ENCODE data around the gene ATXN3L. TPM values are rescaled to one million over a fixed set of nuclear protein-coding genes. Genes with fewer than 3 reads are reported as not detected.

The ATXN3L gene
- polyA plus RNA-seq, 1 of the 3 experiments (the other 2 are of a cell fraction) = not detected

DNA sequence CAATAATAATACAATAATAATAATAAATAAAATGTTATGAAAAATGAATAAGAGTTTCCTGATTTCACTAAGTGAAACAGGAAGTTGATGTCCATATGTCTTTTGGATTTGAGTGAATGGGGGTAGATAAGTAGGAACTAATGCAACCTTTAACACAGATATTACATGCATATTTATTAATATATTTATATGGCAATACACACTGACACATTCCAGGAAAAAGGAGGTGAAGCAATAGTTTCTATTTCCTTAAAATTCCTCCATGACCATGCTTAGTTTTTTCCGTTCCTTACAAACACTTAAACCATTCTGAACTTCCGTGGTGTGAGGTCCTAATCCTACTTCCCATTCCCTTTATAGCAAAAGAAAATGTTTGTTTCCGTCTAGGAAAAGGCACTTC lies 48.3 kb downstream of the ATXN3L start:
- Histone ChIP-seq H3K9me3 (no peaks in the 10 kb centered on the region), H3K4me1 (ENCODE audit: control insufficient read depth in 1 of 2, insufficient read depth in 2 of 2, low read depth in 1 of 2, low read length in 1 of 2) (no peaks in the 10 kb centered on the region; a peak in 2 of 4 replicates), H3K9ac (no peak overlapping the region), H4K20me1 (ENCODE audit: insufficient read depth) (no peaks in the 10 kb centered on the region), H3K9me2 (no peaks in the 10 kb centered on the region), H3F3A (replicated peaks; ENCODE audit: insufficient read depth) (peaks cover 36% of the 10 kb centered on the region), H3K79me2 (ENCODE audit: insufficient read depth) (peaks cover 47% of the 10 kb centered on the region), H3K27ac (ENCODE audit: low read depth in 2 of 2, low read length in 1 of 2) (peak overlapping the region in 1 of 2 experiments; percentile 46; a peak in 2 of 4 replicates), H3K4me3 (ENCODE audit: low read depth in 2 of 2, low read length in 1 of 2) (no peak overlapping the region), H3K27me3 (ENCODE audit: insufficient read depth) (no peaks in the 10 kb centered on the region), H2AFZ (ENCODE audit: low read depth) (no peak overlapping the region), H3K4me2 (no peak overlapping the region), H3K36me3 (replicated peaks in 1 of 2; ENCODE audit: control insufficient read depth in 1 of 2, insufficient read depth in 2 of 2, low read length in 1 of 2) (peaks cover 3 to 12% of the 10 kb centered on the region in 2 experiments)
- no peak for DNase-seq
- POLR2A ChIA-PET = no interaction called here
- 67% methylated on average over 3 of the region's 3 CpGs for WGBS (ENCODE audit: low lambda C conversion rate)
- CTCF ChIA-PET = interaction anchor here (1.0 kb wide), 1 partner anchor 11 kb away, joined by 3 read pairs; no protein-coding TSS in a partner anchor
- TF ChIP-seq JUND (IDR thresholded peaks at IDR 0.05) = no peak
- no peak for TF ChIP-seq EZH2phosphoT487 (IDR thresholded peaks at IDR 0.05; ENCODE audit: borderline replicate concordance, low read depth)
- TF ChIP-seq ELF1 (IDR thresholded peaks at IDR 0.05) = no peak

DNA sequence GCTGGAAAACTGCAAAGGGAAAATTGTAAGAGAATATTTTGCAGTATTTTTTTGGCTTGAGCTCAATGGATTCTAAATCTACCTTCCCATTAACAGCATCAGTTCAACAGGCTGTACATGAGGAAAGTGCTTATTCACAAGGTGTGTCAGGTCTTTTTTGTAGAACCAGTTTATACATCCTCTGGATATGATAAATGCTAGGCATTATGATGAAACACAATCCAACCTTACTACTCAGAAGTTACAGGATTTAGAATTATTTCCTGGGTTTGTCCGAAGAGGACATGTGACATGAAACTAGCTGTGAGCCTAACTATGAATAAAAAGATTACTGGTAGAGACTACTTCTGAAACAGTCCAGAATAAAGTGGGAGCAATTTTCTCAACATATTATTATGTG lies 49.5 kb downstream of the ATXN3L start:
- Histone ChIP-seq H3K27ac (ENCODE audit: low read depth in 2 of 2, low read length in 1 of 2) (peak overlapping the region in 1 of 2 experiments; percentile 46; a peak in 2 of 4 replicates), H3K4me3 (ENCODE audit: low read depth in 2 of 2, low read length in 1 of 2) (no peak overlapping the region), H3K9ac (no peak overlapping the region), H3F3A (replicated peaks; ENCODE audit: insufficient read depth) (peaks cover 40% of the 10 kb centered on the region), H2AFZ (ENCODE audit: low read depth) (no peak overlapping the region), H3K9me3 (no peaks in the 10 kb centered on the region), H3K36me3 (replicated peaks in 1 of 2; ENCODE audit: control insufficient read depth in 1 of 2, insufficient read depth in 2 of 2, low read length in 1 of 2) (peaks cover 3 to 6% of the 10 kb centered on the region in 2 experiments), H3K4me1 (ENCODE audit: control insufficient read depth in 1 of 2, insufficient read depth in 2 of 2, low read depth in 1 of 2, low read length in 1 of 2) (no peaks in the 10 kb centered on the region; a peak in 2 of 4 replicates), H3K79me2 (ENCODE audit: insufficient read depth) (peaks cover 39% of the 10 kb centered on the region), H3K4me2 (no peak overlapping the region), H3K9me2 (no peaks in the 10 kb centered on the region), H4K20me1 (ENCODE audit: insufficient read depth) (no peaks in the 10 kb centered on the region), H3K27me3 (ENCODE audit: insufficient read depth) (no peaks in the 10 kb centered on the region)
- 67% methylated on average over 1 of the region's 1 CpG for WGBS (ENCODE audit: low lambda C conversion rate)
- POLR2A ChIA-PET = no interaction called here
- CTCF ChIA-PET = no interaction called here
- TF ChIP-seq, protein P1, sequence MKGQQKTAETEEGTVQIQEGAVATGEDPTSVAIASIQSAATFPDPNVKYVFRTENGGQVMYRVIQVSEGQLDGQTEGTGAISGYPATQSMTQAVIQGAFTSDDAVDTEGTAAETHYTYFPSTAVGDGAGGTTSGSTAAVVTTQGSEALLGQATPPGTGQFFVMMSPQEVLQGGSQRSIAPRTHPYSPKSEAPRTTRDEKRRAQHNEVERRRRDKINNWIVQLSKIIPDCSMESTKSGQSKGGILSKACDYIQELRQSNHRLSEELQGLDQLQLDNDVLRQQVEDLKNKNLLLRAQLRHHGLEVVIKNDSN (IDR thresholded peaks at IDR 0.05; ENCODE audit: borderline replicate concordance, low read depth) = no peak
- TF ChIP-seq, protein P2, sequence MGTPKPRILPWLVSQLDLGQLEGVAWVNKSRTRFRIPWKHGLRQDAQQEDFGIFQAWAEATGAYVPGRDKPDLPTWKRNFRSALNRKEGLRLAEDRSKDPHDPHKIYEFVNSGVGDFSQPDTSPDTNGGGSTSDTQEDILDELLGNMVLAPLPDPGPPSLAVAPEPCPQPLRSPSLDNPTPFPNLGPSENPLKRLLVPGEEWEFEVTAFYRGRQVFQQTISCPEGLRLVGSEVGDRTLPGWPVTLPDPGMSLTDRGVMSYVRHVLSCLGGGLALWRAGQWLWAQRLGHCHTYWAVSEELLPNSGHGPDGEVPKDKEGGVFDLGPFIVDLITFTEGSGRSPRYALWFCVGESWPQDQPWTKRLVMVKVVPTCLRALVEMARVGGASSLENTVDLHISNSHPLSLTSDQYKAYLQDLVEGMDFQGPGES (IDR thresholded peaks at IDR 0.05; ENCODE audit: low read depth, low read length) = no peak
- TF ChIP-seq ELF1 (IDR thresholded peaks at IDR 0.05) = no peak
- no peak for TF ChIP-seq NFIC (IDR thresholded peaks at IDR 0.05; ENCODE audit: borderline replicate concordance)
- no peak for TF ChIP-seq RCOR1 (IDR thresholded peaks at IDR 0.05; ENCODE audit: low read length)
- no peak for TF ChIP-seq RFX5 (IDR thresholded peaks at IDR 0.05; ENCODE audit: low read length)
- no peak for TF ChIP-seq TAF1 (IDR thresholded peaks at IDR 0.05; ENCODE audit: borderline replicate concordance, low read depth, low read length)
- no peak for TF ChIP-seq RAD21 (IDR thresholded peaks at IDR 0.05; ENCODE audit: low read length)
- TF ChIP-seq TEAD4 (IDR thresholded peaks at IDR 0.05; ENCODE audit: borderline replicate concordance, insufficient read depth) = no peak
- no peak for TF ChIP-seq CHD2 (IDR thresholded peaks at IDR 0.05; ENCODE audit: low read length, partially characterized antibody)
- TF ChIP-seq EZH2phosphoT487 (IDR thresholded peaks at IDR 0.05; ENCODE audit: borderline replicate concordance, low read depth) = no peak
- TF ChIP-seq JUND (IDR thresholded peaks at IDR 0.05) = no peak
- no peak for TF ChIP-seq SMC3 (IDR thresholded peaks at IDR 0.05; ENCODE audit: low read depth, low read length)
- DNase-seq = no peak

All from SK-N-SH (cell line).